Loucy (cell line): ENCODE results near the gene SSB.

ENCODE experiments used
- H2AFZ ChIP-seq: fragments of 200-600 bp; sonication (generic); 2 replicates; pipeline ENCODE4 v1.6.0; 2016; ENCODE audit warnings: antibody characterized with exemption, mild to moderate bottlenecking, low read length, moderate library complexity
- H3F3A ChIP-seq: fragments of 200-600 bp; 2 replicates; pipeline ENCODE4 v1.6.0; 2016; ENCODE audit warnings: antibody characterized with exemption, low read depth, mild to moderate bottlenecking
- H3K27me3 ChIP-seq: fragments of 200-600 bp; sonication (generic); 2 replicates; pipeline ENCODE4 v1.6.1; 2014; ENCODE audit warnings: low read length, mild to moderate bottlenecking; ENCODE audit not compliant: insufficient read depth, poor library complexity, severe bottlenecking
- H3K36me3 ChIP-seq: fragments of 200-600 bp; sonication (generic); 2 replicates; pipeline ENCODE4 v1.6.1; 2016; ENCODE audit warnings: low read length; ENCODE audit not compliant: insufficient read depth
- H3K4me1 ChIP-seq: fragments of 200-600 bp; sonication (generic); 2 replicates; pipeline ENCODE4 v1.5.1; 2014; ENCODE audit warnings: low read length, mild to moderate bottlenecking; ENCODE audit not compliant: insufficient read depth, poor library complexity, severe bottlenecking
- H3K4me2 ChIP-seq: fragments of 200-600 bp; sonication (generic); 2 replicates; pipeline ENCODE4 v1.6.0; 2014; ENCODE audit warnings: antibody characterized with exemption, low read length, low read depth, mild to moderate bottlenecking; ENCODE audit not compliant: poor library complexity, severe bottlenecking
- H3K4me3 ChIP-seq: fragments of 200-600 bp; sonication (generic); 2 replicates; pipeline ENCODE4 v1.5.1; 2014; ENCODE audit warnings: low read length, mild to moderate bottlenecking, mixed read lengths; ENCODE audit not compliant: poor library complexity, severe bottlenecking
- H3K79me2 ChIP-seq: fragments of 200-600 bp; sonication (generic); 2 replicates; pipeline ENCODE4 v1.6.1; 2014; ENCODE audit warnings: low read length; ENCODE audit not compliant: insufficient read depth
- H3K9ac ChIP-seq: fragments of 200-600 bp; sonication (generic); 2 replicates; pipeline ENCODE4 v1.6.0; 2014; ENCODE audit warnings: mild to moderate bottlenecking, low read depth, low read length, moderate library complexity; ENCODE audit not compliant: poor library complexity, severe bottlenecking
- H3K9me2 ChIP-seq: fragments of 200-600 bp; sonication (generic); replicated peaks from 2 replicates; pipeline ENCODE4 v1.6.1; 2016; ENCODE audit warnings: low read depth, low read length, mixed read lengths
- H3K9me3 ChIP-seq: fragments of 200-600 bp; sonication (generic); 2 replicates; pipeline ENCODE4 v1.6.1; 2014; ENCODE audit warnings: mild to moderate bottlenecking, antibody characterized with exemption, low read length, low read depth; ENCODE audit not compliant: insufficient read depth
- H4K20me1 ChIP-seq: fragments of 200-600 bp; sonication (generic); 2 replicates; pipeline ENCODE4 v1.6.0; 2014; ENCODE audit warnings: antibody characterized with exemption, low read length, mild to moderate bottlenecking; ENCODE audit not compliant: insufficient read depth, poor library complexity, severe bottlenecking
- CTCF ChIP-seq: fragments of 200-600 bp; sonication (generic); conservative IDR thresholded peaks from 2 replicates; pipeline ENCODE4 v1.5.1; 2014; ENCODE audit warnings: mild to moderate bottlenecking, antibody characterized with exemption, low read length
- EZH2phosphoT487 ChIP-seq: fragments of 200-600 bp; IDR thresholded peaks from 2 replicates; pipeline ENCODE4 v1.6.1; 2018; ENCODE audit warnings: antibody characterized with exemption, mild to moderate bottlenecking, moderate library complexity, borderline replicate concordance

The SSB gene

GRCh38 chr2:169765523-169765922 is 33.1 kb upstream of the SSB start:
- Histone ChIP-seq H3K9me3 (no peaks in the 10 kb centered on the region), H3K4me3 (no peak overlapping the region), H3K27me3 (no peaks in the 10 kb centered on the region), H3K4me1 (peaks cover 12% of the 10 kb centered on the region), H2AFZ (no peak overlapping the region), H4K20me1 (no peaks in the 10 kb centered on the region), H3K4me2 (no peak overlapping the region), H3K79me2 (no peaks in the 10 kb centered on the region), H3K9ac (no peak overlapping the region), H3F3A (no peaks in the 10 kb centered on the region), H3K9me2 (no peaks in the 10 kb centered on the region), H3K36me3 (no peaks in the 10 kb centered on the region)
- TF ChIP-seq CTCF: no peak
- TF ChIP-seq EZH2phosphoT487: no peak

- H3K27me3 ChIP-seq: no peaks in the 10 kb centered on the region
- H3K9me3 ChIP-seq: no peaks in the 10 kb centered on the region
- TF ChIP-seq EZH2phosphoT487 (no peak), CTCF (peak; percentile 90)
- H3K4me3 ChIP-seq: no peak overlapping the region
- no peaks in the 10 kb centered on the region for H3K79me2 ChIP-seq
- H3K4me2 ChIP-seq: no peak overlapping the region
- no peaks in the 10 kb centered on the region for H4K20me1 ChIP-seq
- no peaks in the 10 kb centered on the region for H3K4me1 ChIP-seq
- no peaks in the 10 kb centered on the region for H3K36me3 ChIP-seq
- no peaks in the 10 kb centered on the region for H3K9me2 ChIP-seq
- H3F3A ChIP-seq: no peaks in the 10 kb centered on the region
- H3K9ac ChIP-seq: no peak overlapping the region
- H2AFZ ChIP-seq: no peak overlapping the region
These were observed 31.3 kb upstream of the SSB start for GRCh38 chr2:169767243-169767888.

GRCh38 chr2:169768262-169768995 is 30.2 kb upstream of the SSB start:
- H3K9me3 ChIP-seq: no peaks in the 10 kb centered on the region
- no peak overlapping the region for H3K4me3 ChIP-seq
- H3K36me3 ChIP-seq: no peaks in the 10 kb centered on the region
- H3K9ac ChIP-seq: no peak overlapping the region
- H3K4me2 ChIP-seq: no peak overlapping the region
- no peaks in the 10 kb centered on the region for H3F3A ChIP-seq
- no peaks in the 10 kb centered on the region for H4K20me1 ChIP-seq
- H3K79me2 ChIP-seq: no peaks in the 10 kb centered on the region
- H3K27me3 ChIP-seq: no peaks in the 10 kb centered on the region
- TF ChIP-seq CTCF (no peak), EZH2phosphoT487 (no peak)
- no peaks in the 10 kb centered on the region for H3K4me1 ChIP-seq
- H3K9me2 ChIP-seq: no peaks in the 10 kb centered on the region
- H2AFZ ChIP-seq: no peak overlapping the region
